Kidney (tissue), 14 donors: ENCODE data around the gene FAM219A. TPM values are rescaled to one million over a fixed set of nuclear protein-coding genes. Genes with fewer than 3 reads are reported as not detected.

Experiments used
- DNase-seq, 5 donors: peaks; one replicate each; pipeline ENCODE4 v3.0.0-alpha.2; 2013 to 2020
- FAIRE-seq: peaks from 2 replicates; lab custom pipeline; 2012; peaks lifted over from hg19 to GRCh38; lab: Jason Lieb, UNC
- H3K27ac ChIP-seq, 2 donors: one replicate each; pipeline ENCODE4 v1.7.0; 2013; ENCODE audit warnings: low read depth in 2 of 2, low read length in 2 of 2, inconsistent platforms in 1 of 2
- H3K27me3 ChIP-seq: one replicate; pipeline ENCODE4 v1.7.1; 2013; ENCODE audit warnings: low read length, inconsistent platforms; ENCODE audit not compliant: control insufficient read depth, insufficient read depth
- H3K36me3 ChIP-seq, 3 donors: one replicate each; pipeline versions ENCODE4 v1.7.0 to v1.7.1; 2013; ENCODE audit warnings: low read length in 3 of 3, control low read depth in 1 of 3, inconsistent platforms in 1 of 3; ENCODE audit not compliant: insufficient read depth in 3 of 3, control insufficient read depth in 2 of 3
- H3K4me1 ChIP-seq, 3 donors: one replicate each; pipeline versions ENCODE4 v1.7.0 to v1.7.1; 2013; ENCODE audit warnings: low read length in 3 of 3, inconsistent platforms in 1 of 3, low read depth in 1 of 3; ENCODE audit not compliant: control insufficient read depth in 2 of 3, insufficient read depth in 2 of 3
- H3K4me3 ChIP-seq, 3 donors: one replicate each; pipeline versions ENCODE4 v1.7.0 to v1.8.1; 2013; ENCODE audit warnings: low read length in 3 of 3, control low read depth in 1 of 3, inconsistent platforms in 1 of 3
- H3K9ac ChIP-seq, 3 donors: one replicate each; pipeline versions ENCODE4 v1.7.0 to v1.7.1; 2013; ENCODE audit warnings: low read length in 3 of 3, control low read depth in 1 of 3, inconsistent platforms in 1 of 3
- H3K9me3 ChIP-seq, 3 donors: one replicate each; pipeline versions ENCODE4 v1.7.0 to v1.7.1; 2013; ENCODE audit warnings: low read length in 3 of 3, control low read depth in 1 of 3, inconsistent platforms in 1 of 3; ENCODE audit not compliant: control insufficient read depth in 2 of 3, insufficient read depth in 1 of 3
- intact Hi-C: fragments of 100-400 bp; cut with DNase I; formaldehyde crosslinking; loops from one replicate; pipeline ENCODE4 v1.11.1; 2022
- polyA plus RNA-seq: library from polyadenylated mRNA; stranded (reverse); fragments of 350-450 nt; fragmentation: Illumina TruSeq; extraction: RNeasy Lipid Tissue Mini Kit (QIAGEN cat#74804); gene quantifications from one replicate; pipeline ENCODE4 v1.2.3, GENCODE V29; 2014; ENCODE audit warnings: low read depth, low replicate concordance; ENCODE audit not compliant: insufficient read depth
- total RNA-seq: library from RNA; stranded (reverse); fragmentation: NEBNext Ultra II Directional; extraction: Animal tissue kit (Norgen Biotek cat#: 25700); gene quantifications from one replicate; pipeline ENCODE4 v1.2.1, GENCODE V29; 2021
- TF ChIP-seq, protein P1 (sequence below): IDR thresholded peaks from 3 replicates; pipeline ENCODE4 v1.5.1; 2012; ENCODE audit warnings: mild to moderate bottlenecking, moderate library complexity, borderline replicate concordance; ENCODE audit not compliant: insufficient read depth; ENCODE audit errors: extremely low read depth
- donor health status: control.
- donor health status: control.
- donor health status: control.
- donor health status: control.
- donor health status: control.
- donor health status: DM: yes; HTN: yes; CAD: no.
- donor health status: Normal renal cell carcinoma (clear cell type).

Gene FAM219A
- total and polyA plus RNA-seq, 2 donors from 2014 or later = 8.7 to 21.1 TPM

DNA sequence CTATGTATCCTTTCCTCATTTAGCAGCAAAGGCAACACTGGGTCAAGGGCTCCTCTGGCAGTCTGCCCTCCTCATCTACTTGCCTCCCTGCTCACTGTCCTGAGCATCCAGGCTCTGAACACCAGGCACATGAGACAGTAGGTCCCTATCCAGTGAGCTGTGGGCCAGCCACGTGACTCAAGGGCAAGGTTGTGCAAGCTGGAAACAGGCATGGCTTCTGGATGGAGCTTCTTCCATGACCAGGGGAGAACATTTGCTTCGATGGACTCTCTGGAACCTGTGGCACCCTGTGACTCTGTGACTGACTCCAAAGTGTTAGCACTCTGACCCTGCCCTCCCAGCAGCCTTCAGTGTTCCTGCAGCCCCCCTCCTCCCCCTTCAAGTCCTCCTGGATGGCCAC lies 33.2 kb upstream of the FAM219A start:
- FAIRE-seq (no peak), DNase-seq (no peak)
- Histone ChIP-seq H3K9ac (no peak overlapping the region), H3K9me3 (no peaks in the 10 kb centered on the region), H3K36me3 (no peaks in the 10 kb centered on the region), H3K27ac (no peak overlapping the region), H3K4me1 (no peaks in the 10 kb centered on the region), H3K27me3 (no peaks in the 10 kb centered on the region), H3K4me3 (no peak overlapping the region)
- intact Hi-C loops = loop anchor here (10.0 kb wide), 1 partner anchor 47 kb away; no protein-coding TSS in a partner anchor
- TF ChIP-seq, protein P1, sequence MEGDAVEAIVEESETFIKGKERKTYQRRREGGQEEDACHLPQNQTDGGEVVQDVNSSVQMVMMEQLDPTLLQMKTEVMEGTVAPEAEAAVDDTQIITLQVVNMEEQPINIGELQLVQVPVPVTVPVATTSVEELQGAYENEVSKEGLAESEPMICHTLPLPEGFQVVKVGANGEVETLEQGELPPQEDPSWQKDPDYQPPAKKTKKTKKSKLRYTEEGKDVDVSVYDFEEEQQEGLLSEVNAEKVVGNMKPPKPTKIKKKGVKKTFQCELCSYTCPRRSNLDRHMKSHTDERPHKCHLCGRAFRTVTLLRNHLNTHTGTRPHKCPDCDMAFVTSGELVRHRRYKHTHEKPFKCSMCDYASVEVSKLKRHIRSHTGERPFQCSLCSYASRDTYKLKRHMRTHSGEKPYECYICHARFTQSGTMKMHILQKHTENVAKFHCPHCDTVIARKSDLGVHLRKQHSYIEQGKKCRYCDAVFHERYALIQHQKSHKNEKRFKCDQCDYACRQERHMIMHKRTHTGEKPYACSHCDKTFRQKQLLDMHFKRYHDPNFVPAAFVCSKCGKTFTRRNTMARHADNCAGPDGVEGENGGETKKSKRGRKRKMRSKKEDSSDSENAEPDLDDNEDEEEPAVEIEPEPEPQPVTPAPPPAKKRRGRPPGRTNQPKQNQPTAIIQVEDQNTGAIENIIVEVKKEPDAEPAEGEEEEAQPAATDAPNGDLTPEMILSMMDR = no peak

GRCh38 chr9:34490760-34491159 lies 32.4 kb upstream of the FAM219A start:
- Histone ChIP-seq H3K36me3 (no peaks in the 10 kb centered on the region), H3K27me3 (no peaks in the 10 kb centered on the region), H3K4me1 (no peaks in the 10 kb centered on the region), H3K9ac (no peak overlapping the region), H3K9me3 (no peaks in the 10 kb centered on the region), H3K4me3 (no peak overlapping the region), H3K27ac (no peak overlapping the region)
- TF ChIP-seq, protein P1 = no peak
- intact Hi-C loops = loop anchor here (10.0 kb wide), 1 partner anchor 46 kb away; no protein-coding TSS in a partner anchor
- FAIRE-seq (no peak), DNase-seq (no peak)

- TF ChIP-seq, protein P1 = no peak
- Histone ChIP-seq H3K27ac (no peak overlapping the region), H3K4me1 (no peaks in the 10 kb centered on the region), H3K9ac (no peak overlapping the region), H3K4me3 (no peak overlapping the region), H3K36me3 (no peaks in the 10 kb centered on the region), H3K27me3 (no peaks in the 10 kb centered on the region), H3K9me3 (no peaks in the 10 kb centered on the region)
- FAIRE-seq (no peak), DNase-seq (no peak)
- intact Hi-C loops = loop anchor here (10.0 kb wide), 1 partner anchor 46 kb away; no protein-coding TSS in a partner anchor
Measured at GRCh38 chr9:34490360-34490759, 32.0 kb upstream of the FAM219A start.

GRCh38 chr9:34486572-34486971 lies 28.2 kb upstream of the FAM219A start:
- no peak for FAIRE-seq
- Histone ChIP-seq H3K27me3 (no peaks in the 10 kb centered on the region), H3K36me3 (no peaks in the 10 kb centered on the region), H3K9me3 (no peaks in the 10 kb centered on the region), H3K9ac (no peak overlapping the region), H3K4me3 (no peak overlapping the region), H3K4me1 (no peaks in the 10 kb centered on the region), H3K27ac (no peak overlapping the region)
- TF ChIP-seq, protein P1 = no peak
- intact Hi-C loops = no loop called here
- no peak for DNase-seq
